ENCODE measurements around the gene ADGRD1.

Gene ADGRD1

DNA sequence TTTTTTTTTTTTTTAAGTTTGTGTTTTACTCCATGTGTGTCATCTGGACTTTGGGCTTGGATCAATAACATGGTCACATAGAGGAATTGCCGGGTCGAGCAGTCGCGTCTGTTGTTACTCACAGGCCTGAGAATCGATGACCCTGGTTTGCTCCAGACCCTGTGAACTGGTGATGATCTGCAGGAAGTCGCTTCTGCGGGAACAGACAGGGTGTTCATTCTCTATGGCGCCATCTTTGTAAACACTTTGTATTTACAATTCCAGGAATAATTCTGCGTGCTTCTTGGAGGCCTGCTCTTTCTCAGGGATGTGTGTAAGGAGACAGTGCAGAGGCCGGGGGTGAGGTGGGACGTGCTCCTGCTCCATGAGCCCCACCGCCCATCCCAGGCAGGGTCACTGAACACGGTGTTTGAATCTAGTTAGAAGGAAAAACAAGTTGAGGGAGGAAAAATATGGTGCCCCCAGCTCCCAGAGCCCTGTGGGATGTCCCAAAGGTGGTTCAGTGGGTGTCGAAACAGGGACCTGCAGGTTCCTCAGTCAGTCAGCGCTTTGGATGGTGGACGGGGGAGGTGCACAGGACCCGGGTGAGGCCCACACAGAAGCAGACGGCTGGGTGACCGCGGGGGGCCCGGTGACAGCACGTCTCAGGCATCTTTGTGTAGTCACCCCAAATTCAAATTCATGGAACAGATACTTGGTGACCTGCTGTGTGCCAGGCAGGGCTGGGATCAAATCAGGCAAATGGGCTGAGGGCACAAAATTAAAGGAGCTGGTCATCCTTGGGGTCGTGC is 58.8 kb downstream of the ADGRD1 start:
- DNase-seq (ENCODE audit: extremely low read depth, low read depth): no peak
- TF ChIP-seq, protein P1, sequence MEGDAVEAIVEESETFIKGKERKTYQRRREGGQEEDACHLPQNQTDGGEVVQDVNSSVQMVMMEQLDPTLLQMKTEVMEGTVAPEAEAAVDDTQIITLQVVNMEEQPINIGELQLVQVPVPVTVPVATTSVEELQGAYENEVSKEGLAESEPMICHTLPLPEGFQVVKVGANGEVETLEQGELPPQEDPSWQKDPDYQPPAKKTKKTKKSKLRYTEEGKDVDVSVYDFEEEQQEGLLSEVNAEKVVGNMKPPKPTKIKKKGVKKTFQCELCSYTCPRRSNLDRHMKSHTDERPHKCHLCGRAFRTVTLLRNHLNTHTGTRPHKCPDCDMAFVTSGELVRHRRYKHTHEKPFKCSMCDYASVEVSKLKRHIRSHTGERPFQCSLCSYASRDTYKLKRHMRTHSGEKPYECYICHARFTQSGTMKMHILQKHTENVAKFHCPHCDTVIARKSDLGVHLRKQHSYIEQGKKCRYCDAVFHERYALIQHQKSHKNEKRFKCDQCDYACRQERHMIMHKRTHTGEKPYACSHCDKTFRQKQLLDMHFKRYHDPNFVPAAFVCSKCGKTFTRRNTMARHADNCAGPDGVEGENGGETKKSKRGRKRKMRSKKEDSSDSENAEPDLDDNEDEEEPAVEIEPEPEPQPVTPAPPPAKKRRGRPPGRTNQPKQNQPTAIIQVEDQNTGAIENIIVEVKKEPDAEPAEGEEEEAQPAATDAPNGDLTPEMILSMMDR (IDR thresholded peaks at IDR 0.05; ENCODE audit: low read depth, low read length): no peak

DNA sequence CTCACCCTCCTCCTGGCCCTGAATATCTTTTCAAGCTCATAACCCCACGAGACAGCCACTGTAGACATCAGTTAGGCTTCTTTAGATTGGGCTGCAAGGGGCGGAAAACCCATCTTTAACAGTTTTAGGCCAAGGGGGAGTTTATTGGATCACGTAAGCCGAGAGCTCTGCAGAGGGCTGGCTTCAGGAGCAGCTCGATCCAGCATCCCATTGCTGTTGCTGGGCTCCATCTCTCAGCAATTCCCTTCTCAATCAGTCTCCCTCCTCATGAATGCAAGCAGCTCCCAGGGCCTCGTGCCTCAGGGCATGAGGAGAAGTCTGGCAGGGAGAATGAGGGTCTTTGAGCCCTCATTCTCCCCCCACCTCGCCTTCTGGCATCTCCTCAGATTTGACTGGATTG is 59.4 kb downstream of the ADGRD1 start:
- TF ChIP-seq, protein P1 (IDR thresholded peaks at IDR 0.05; ENCODE audit: low read depth, low read length): no peak
- no peak for DNase-seq (ENCODE audit: extremely low read depth, low read depth)

DNA sequence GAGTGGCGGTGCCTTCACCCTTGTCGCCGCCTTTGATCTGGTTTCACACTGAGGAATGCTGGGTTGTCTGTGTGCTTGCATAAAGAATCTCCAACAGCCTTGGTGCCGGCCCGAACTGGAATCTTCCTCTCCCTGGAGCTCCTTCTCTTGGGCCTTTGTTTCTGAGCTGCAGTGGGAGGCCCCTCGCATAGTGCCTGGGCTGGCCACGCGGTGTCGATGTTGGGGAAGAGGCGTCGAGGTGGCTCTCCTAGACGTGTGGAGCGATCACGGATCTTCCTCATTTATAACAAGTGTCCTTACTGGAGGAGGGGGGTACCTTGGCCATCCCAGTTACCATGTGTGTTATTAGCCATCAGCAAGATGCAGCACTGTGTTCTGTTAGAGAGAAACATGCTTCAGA is 60.6 kb downstream of the ADGRD1 start:
- DNase-seq (ENCODE audit: extremely low read depth, low read depth): no peak
- TF ChIP-seq, protein P1 (IDR thresholded peaks at IDR 0.05; ENCODE audit: low read depth, low read length): no peak

DNA sequence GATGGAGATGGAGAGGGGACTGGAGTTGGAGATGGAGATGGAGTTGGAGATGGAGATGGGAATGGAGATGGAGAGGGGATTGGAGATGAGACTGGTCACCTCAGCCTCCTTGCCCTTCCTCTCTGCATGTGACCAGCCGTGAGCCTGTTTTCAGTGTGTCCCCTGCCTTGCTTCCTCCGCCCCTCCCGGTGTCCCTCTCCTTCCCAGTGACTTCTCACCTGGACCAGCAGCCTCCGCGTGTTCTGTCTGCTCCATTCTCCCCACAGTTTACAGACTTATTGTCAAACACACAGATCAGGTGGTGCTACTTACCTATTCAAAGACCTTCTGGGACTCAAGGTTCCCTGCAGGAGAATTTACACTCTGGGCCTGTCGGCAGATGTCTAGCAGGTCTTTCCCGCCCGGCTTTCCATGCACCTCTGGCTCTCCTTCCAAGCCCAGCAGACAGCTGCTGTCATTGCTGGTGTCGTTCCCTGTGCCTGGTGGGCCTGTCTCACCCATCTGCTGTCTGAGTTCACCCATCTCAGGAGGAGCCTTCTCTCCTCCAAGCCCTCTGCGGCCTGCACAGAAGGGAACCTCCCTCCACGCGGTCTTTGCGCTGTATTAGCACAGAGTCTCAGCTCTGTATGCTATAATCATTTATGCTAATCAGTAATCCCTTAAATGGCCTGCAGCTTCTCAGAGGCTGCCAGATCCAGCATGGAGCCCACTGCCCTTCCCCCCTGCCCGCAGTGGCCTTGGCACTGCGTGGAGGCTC is 62.1 kb downstream of the ADGRD1 start:
- no peak for DNase-seq (ENCODE audit: extremely low read depth, low read depth)
- TF ChIP-seq, protein P1 (IDR thresholded peaks at IDR 0.05; ENCODE audit: low read depth, low read length): no peak

DNA sequence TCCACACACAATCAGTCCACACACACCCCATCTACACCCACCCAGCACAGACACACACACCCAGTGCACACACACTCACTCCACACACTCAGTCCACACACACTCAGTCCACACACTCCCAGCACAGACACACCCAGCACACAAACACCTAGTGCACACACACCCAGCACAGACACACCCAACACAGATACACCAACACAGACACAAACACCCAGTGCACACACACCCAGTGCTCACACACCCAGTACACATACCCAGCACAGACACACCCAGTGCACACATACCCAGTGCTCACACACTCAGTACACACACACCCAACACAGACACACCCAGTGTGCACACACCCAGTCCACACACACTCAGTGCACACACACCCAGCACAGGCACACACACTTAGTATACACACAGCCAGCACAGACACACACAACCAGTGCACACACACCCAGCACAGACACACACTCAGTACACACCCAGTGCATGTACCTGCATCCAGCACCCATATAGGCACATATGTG is 63.8 kb downstream of the ADGRD1 start:
- TF ChIP-seq, protein P1 (IDR thresholded peaks at IDR 0.05; ENCODE audit: low read depth, low read length): no peak
- DNase-seq (ENCODE audit: extremely low read depth, low read depth): no peak

DNA sequence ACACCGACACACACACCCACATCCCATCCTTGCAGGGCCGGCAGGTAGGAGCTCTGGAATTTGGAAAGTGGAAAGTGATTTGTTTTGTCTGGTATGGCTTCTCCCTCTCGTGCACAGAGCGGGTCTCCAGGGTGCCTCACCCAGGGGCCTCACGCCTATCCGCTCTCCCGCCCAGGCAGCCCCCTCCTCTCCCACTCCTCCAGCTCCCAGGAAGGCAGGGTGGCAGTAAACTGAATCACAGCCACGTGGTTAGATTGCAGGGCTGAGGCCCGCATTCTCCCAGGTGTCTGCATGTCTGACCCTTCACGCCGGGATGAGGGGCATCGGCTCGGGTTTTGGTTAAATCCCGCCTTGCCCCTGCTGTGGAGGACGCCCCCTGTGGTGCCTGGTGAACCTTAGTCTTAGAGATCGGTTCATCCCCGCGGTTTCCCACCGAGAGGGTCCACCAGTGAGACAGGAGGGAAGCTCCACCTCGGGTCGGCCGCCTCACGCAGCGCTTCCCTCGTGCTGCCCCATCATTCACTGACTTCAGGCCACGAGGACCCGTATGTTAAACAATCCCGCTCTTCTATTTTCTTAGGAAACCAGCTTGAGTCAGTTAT is 64.4 kb downstream of the ADGRD1 start:
- no peak for DNase-seq (ENCODE audit: extremely low read depth, low read depth)
- TF ChIP-seq, protein P1 (IDR thresholded peaks at IDR 0.05; ENCODE audit: low read depth, low read length): no peak
